HG03342 (cell line): ENCODE data around the gene RXRG.

Experiments used
- ATAC-seq: cut with Tn5 transposase; IDR thresholded peaks from one replicate; pipeline ENCODE4 v1.9.1; 2021; ENCODE audit warnings: mild to moderate bottlenecking, moderate library complexity; ENCODE audit not compliant: unreplicated experiment

The RXRG gene

DNA sequence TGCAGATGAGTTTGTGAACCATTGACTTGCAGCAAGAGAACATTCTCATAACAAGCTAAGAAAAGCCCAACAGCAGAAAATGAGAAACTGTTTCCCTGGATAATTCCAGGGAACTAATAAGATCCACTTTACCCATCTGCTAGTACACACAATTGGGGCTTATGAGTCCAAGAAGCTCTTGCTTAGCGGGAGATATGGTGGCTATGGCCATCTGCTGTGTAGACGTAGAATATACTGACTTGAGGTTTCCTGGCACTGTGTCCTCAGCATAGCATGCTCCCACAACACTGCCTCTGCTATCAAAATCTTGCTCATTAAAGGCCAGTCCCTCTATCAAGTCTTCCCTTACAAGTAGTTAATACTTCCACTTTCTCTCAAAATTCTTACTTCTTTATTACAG lies 6.8 kb upstream of the RXRG start:
- no peak for ATAC-seq

DNA sequence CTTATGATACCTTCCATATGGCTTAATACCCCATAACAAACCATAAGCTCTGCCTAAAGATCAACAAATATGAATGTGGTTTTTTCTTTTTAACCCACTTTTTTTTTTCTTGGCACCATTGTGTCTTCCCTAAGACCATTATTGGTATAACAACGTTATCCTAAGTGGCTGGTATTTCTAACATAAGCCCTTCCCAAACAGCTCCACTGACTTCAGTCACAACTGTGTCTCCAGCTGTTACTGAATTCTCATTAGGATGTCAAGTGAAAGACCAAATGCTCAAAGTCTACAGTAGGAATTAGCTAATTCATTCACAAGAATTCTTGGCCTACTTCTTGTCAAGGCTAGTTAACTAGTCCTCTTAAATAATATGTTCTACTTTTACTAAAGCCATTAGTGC lies 4.2 kb upstream of the RXRG start:
- no peak for ATAC-seq

DNA sequence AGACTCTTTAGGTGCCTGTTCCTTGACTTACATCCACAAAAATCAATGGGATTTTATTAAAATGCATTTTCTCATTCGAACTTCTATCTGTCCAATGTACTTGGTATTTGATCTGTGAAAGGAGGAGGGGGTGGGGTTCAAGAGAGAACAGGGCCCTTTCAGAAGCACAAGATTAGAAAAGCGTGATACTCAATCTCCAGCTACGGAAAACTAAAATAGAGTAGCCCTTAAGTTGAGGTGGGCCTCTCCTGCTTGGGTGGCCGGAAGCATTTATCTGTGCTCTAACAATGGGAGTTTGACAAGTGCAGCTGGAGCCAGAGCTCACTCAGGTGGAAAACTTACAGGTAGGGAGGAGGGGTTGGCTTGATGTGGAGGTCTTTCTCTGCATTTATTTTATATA lies 462 bp upstream of the RXRG start:
- no peak for ATAC-seq

DNA sequence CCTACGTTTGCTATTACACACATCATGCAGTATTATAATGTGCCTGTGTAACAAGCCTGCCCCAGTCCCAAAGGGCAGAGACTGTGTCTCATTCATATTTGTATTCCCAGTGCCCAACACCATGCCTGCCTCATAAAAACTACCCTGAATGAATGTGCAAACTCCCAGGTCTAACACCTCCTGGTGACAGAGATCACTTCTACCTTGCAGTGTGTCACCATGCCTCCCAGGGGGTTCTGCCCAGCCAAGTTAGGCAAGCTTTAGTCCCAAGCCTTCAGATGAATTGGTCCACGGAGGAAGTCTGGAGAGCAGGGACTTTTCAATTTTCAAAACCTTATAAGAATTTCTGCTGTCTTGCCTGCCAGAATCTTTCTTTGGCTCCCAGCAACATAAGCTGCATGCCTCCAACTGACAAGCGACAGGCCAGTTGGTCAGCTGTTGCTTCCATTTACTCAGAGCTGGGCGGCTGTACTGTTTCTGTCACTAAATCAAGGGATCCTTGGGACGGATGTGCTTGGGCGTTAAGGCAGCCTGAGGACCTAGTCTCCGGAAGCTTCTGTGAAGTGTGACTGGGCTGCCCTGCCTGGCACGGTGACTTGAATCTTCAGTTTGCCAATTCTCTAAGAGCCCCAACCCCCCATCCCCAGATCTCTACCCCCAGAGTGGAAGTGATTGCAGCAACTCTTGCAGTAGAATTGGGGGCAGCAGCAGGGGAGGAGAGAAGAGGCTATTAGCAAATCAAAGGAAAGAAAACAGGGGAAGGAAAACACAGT lies 1.2 kb downstream of the RXRG start:
- no peak for ATAC-seq

DNA sequence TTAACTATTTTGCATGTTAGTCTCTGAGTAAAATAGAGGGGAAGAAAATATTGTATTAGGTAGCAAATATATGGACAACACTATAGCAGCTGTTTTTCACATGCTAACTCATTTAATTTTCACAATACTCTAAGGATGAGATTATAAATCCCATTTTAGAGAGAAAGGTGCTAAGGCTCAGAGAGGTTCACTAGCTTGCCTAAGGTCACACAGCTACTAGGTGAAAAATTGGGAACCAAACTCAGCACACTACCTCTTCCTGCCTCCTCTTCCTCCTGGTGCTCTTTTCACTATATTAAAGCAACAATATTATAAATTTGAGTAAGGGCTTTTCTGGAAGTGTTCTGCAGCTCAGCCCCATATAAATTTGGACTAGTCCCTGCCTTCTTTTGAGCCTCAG lies 2.3 kb downstream of the RXRG start:
- no peak for ATAC-seq

DNA sequence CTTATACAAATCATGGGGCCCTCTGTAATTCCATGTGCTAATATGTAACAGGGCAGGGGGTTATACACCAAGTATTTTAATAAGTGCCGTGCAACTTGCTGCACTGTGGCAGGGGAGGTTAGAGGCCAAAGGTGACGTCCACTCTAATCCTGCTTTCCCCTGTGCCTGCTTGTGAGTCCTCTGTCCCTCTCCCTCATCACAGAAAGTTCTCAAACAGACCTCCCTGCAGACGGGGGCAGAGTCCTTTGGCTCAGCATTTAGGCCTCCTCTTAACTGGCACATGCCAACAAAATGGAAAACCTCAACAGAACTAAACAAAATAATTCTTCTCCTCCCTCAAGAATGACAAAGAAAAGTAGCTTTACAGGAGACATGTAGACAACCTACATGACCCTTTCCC lies 2.9 kb downstream of the RXRG start:
- no peak for ATAC-seq

DNA sequence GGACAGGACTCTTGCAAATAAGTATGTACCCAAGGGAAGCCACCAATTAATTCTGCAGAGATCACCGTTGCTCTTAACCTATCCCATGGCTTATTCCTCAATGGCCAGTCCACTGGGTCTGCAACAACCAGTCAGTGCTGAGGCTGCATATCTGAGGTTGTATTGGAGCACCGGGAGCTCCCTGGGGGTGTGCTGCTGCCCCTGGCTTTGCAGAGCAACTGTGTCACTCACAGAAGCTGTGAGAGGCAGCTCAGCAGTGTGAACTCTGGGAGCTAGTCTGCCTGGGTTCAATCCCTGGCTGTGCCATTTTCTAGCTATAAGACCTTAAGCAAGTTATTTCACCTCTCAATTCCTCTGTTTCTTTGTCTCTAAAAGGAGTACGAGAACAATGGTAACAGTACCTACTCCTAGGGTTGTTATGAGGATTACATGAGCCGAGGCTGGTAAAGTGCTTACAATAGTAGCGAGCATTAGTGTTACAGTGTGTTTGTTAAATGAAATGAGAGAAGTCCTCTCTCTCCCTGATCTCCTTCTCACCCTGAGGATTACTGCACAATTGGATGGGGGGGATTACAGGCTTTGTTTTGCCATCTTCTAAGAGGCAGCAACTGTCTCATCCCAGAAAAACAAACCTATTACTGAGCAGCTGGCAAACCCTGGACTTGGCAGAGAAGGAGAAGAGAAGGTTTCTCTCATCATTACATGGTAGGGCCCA lies 3.6 kb downstream of the RXRG start:
- ATAC-seq: no peak

DNA sequence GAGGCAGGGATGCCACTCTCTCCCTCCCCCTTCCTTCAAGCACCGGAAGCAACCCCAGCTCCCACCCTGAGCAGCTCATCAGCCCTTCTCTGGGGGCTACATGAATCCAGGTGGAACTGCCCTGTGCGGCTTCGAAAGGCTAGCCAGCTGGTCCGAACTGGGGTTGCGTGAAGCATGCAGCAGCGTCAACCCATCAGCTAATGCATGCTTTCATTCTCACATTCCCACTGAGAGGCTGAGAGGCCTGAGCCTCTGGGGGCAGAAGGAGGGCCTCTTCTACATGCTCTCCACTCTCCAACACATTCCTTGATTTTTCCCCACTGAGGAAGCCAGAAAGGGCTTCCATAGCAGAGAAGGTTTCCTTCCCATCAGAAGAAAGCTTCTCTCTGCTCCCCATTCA lies 5.6 kb downstream of the RXRG start:
- ATAC-seq: no peak

DNA sequence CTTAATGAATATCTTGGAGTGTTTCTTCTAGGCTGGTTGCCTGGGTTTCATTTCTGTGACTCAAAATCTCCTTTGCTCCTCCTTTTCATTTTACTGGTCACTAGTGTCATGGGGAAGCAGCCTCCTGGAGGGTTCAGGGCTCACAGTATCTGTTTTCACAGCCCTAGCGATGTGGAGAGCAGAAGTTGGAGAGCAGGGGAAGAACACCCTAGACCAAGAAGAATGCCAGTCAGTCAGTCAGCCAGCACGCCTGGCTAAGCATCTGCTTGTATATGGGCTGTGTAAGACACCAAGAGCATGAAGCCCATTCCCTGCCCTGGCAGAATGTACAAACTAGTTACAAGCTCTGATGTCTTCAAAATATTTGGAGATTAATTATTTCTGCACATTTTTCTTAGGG lies 7.9 kb downstream of the RXRG start:
- no peak for ATAC-seq

DNA sequence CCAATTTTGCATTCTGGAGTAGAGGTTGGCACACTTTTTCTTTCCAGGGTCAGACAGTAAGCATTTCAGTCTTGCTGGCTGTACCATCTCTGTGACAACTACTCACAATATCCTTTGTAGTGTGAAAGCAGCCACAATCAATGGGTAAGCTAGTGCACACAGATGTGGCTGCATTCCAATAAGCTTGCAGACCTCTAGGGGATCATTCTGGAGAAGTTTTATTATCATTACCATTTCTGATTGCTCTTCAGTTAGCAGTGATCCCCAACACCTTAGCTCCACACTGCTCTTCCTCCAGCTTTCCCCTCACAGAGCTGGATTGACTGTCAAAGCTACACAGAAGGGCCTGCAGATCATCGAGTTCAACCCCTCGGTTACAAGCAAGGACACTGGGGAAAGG lies 9.1 kb downstream of the RXRG start:
- ATAC-seq: no peak

DNA sequence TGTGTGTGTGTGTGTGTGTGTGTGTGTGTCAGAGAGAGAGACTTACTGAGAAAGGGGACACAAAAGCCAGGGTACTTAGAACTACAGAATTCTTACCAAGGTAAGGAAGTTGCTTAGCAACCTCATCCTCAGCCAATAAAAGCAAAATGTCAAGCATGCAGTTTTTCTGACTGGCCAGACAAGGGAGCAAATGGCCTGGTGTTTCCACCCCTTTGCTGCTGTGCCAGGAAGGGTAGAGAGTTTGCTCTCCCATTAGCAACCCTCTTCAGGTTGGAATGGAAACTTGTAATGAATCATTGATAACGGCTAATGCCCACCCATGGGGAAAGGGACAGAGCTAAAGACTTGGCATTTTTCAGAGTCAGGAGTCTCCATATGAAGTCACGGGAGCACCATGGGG lies 10.6 kb downstream of the RXRG start:
- ATAC-seq: no peak

DNA sequence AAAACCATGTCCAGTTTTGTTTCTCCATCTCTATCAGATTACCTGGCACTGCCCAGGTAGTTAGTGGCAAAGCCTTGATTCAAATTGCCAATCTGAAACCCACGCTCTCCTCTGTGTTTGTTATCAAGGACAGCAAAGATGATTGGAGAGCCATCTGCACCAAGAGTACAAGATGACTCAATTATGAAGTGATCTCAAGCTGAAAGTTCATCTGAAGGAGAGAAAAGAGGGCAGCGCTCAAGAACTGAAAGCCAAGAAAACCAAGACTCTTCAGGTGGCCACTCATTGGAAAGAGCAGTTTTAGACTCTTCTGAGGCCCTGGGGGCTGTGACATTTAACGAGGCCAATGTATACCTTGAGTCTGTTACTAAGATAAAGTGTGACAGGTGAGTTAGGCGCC lies 13.8 kb downstream of the RXRG start:
- no peak for ATAC-seq

DNA sequence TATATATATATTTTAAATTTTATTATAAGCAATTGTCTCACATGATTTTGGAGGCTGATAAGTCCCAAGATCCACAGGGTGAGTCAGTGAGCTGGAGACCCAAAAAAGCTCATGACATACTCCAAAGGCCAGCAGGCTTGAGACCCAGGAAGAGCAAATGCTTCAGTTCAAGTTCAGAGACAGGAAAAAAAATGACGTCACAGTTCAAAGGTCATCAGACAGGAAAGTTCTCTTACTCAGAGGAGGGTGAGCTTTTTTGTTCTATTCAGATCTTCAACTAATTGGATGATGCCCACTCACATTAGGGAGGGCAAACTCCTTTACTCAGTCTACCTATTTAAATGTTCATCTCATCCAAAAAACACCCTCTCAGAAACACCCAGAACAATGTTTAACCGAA lies 18.2 kb downstream of the RXRG start:
- ATAC-seq: no peak

DNA sequence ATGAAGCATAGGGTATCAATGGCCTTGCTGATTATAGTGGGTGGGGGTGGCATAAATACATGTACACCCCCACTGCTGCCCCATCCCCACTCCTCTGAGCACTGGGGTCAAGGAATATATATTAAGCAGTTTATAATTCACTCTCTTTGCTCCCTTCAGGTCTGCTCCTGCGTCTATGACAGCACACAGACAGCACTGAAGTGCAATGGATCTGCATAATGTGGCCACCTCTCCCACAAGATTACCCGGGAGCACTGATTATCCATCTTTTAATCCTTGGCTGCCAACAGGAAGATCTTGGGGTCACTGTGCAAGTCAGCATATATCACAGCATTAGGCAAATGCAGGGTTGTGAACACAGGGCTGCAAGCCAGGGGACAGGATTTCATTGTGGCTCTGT lies 19.3 kb downstream of the RXRG start:
- no peak for ATAC-seq

DNA sequence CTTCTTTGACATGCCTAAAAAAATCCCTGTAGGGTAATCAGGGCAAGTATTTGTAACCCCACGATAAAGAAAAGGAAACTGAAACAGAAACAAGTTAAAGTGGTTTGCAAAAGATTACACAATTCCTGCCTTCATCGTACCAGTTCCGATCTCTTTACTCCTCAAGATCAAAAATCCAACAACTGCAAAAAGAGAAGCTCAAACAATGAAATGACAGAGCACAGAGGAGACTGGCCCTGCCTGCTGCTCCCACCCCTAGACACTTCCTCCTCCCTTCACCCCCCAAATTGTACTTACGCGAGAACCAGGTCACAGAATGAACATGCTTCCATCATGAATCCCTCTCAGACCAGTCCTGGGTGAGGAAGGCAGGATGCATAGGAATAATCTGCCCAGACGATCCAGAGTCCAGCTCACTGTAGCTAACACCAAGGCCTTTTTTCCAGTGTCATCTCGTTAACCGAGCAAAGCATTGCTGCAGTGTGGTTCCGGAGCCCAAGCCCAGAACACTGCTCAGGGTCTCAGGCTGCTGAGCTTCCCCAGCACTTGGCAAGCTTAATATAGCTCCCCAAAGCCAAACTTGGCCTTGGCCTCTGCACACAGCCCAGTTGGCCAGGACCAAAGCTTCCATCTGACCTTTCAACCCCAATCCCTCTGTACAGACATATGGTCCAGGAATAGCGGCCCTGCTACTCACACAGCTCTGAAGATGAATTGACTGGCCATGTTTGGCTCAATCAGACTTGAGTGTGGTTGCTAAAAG lies 20.3 kb downstream of the RXRG start:
- peak; percentile 57 for ATAC-seq

DNA sequence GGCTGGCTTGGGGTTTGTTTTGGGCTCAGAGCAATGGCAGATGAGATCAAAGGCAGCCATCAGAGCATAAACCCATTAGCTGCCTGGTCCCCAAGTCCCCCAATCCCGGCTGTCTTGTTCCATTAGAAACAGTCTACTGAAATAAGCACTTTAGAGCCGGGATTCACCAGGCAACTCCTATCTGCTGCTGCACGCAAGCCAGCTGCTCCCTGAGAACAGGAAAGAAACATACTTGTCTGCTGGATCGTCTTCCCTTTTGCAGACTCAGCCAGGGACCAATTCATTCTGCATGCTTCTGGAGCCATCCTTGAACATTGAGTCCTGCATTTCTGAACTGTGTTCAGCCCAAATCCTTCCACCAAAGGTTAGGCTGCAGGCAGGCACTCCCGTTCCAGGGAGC lies 21.8 kb downstream of the RXRG start:
- ATAC-seq: no peak

DNA sequence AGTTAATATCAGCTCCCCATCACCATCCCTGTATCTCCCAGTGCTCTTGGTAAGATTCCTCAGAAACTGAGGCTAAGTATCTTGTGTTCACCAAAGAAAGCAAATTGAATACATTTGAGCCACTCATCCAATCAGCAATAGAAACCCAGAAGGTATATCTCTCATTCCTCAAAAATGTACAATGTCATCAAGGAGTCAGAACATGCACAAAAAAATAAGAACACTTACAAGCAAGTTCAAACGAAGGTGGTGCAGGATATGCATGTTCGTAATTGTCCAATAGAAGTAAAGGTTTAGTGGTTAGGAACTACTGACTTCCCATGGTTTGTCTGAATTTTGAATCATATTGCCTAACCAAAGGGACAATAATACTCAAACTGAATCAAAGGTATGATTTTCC lies 24.3 kb downstream of the RXRG start:
- no peak for ATAC-seq

DNA sequence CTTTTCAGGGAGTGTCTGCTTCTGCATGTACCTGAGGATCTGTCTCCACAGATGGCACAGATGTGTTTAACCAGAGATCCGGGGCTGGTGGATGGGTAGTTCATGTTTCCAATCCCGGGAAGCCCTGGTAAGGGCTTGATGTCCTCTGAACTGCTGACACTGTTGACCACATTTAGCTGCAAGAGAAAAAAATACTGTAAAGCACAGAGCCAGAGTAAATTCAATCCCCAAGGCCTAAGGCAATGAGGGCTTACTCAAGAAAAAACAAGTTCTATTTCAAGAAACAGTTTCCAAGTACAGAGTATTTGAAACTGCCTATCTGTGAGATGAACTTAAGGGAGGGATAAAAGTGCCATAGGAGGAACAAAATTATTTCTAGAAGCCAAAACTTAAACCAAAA lies 25.1 kb downstream of the RXRG start:
- ATAC-seq: no peak

DNA sequence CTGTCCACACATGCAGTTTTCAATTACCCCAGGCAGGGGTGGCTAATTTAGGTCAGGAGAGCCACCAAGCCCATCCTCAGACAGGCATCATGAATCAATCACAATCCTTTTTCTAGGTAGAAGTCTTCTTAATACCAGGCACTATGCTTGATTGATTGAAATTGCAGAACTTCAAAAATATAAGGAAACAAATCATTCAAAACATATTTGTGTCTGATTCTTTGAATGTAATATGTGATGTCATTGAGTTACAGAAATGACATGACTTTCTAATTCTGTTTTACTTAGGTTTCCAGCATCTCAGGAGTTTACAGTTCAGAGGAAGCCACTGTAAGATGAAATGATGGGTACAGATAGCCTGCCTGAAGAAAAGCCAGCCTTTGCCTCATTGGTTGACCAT lies 26.7 kb downstream of the RXRG start:
- ATAC-seq: no peak

DNA sequence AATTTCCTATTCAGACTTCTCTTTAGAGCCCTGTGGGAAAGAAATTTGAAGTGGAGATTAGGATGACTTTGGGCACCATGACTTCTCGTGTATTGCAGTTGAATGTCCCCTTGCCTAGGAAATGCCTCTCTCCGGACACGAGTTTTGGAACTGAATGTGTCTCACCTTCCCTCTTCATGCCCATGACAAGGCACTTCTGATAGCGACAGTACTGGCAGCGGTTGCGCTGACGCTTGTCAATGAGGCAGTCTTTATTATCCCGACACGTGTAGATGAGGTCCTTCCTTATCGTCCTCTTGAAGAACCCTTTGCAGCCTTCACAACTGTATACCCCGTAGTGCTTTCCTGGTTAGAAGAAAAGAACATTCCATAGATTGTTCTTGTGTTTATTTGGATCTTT lies 28.1 kb downstream of the RXRG start:
- no peak for ATAC-seq

DNA sequence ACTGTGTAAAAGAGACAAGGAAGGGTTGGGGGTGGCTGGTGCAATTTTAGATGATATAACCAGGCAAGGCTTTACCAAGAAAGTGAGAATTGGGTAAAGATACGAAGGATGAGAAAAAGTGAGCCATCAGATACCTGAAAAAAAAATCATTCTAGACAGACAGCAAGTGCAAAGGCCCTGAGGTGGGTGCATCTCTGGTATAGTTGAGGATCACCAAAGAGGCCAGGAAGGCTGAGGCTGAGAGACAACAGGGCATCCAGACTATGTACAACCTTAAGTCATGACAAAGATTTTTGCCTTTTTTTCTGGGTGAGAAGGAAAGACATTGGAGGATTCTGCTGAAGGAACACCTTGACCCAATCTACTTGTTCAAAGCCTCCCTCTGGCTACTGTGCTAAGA lies 29.9 kb downstream of the RXRG start:
- no peak for ATAC-seq

DNA sequence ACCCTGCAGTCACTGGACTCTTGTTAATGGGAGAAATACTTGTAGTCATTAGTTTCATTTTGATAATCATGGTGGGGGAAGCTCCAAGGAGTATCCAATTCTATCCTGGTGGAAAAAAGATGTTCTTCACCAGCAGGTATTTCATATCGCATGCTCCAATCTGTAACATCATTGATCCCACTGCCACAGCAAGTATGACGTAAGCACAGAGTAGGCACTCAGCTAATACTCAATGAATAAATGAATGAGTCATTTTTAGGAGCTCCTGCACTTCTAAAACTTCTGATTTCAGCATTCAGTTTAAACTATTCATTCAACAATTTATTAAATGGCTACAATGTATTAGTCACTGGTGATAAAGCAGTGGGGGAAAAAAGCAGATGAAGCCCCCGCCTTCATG lies 30.3 kb downstream of the RXRG start:
- no peak for ATAC-seq
